DOHH2 (cell line): Measurements from ENCODE around the gene SLC12A7.

Source experiments
- H3F3A ChIP-seq: fragments of 200-600 bp; sonication (generic), shearing (Covaris generic); 2 replicates; pipeline ENCODE4 v1.6.0; 2016; ENCODE audit warnings: antibody characterized with exemption, mild to moderate bottlenecking; ENCODE audit not compliant: control insufficient read depth, insufficient read depth
- H3K27ac ChIP-seq: fragments of 200-600 bp; sonication (generic); 2 replicates; pipeline ENCODE4 v1.5.1; 2014; ENCODE audit warnings: low read depth, mild to moderate bottlenecking, low read length, moderate library complexity
- H3K27me3 ChIP-seq: fragments of 200-600 bp; sonication (generic); 2 replicates; pipeline ENCODE4 v1.6.1; 2014; ENCODE audit warnings: mild to moderate bottlenecking, low read length, mixed read lengths; ENCODE audit not compliant: control insufficient read depth
- H3K36me3 ChIP-seq: fragments of 200-600 bp; sonication (generic); 2 replicates; pipeline ENCODE4 v1.6.1; 2014; ENCODE audit warnings: mild to moderate bottlenecking, low read length, moderate library complexity, mixed read lengths; ENCODE audit not compliant: control insufficient read depth
- H3K4me1 ChIP-seq: fragments of 200-600 bp; sonication (generic); 2 replicates; pipeline ENCODE4 v1.6.1; 2014; ENCODE audit warnings: mild to moderate bottlenecking, low read length, mixed read lengths; ENCODE audit not compliant: control insufficient read depth
- H3K4me2 ChIP-seq: fragments of 200-600 bp; sonication (generic); 2 replicates; pipeline ENCODE4 v1.6.0; 2014; ENCODE audit warnings: mild to moderate bottlenecking, low read length, moderate library complexity
- H3K4me3 ChIP-seq: fragments of 200-600 bp; sonication (generic); 2 replicates; pipeline ENCODE4 v1.5.1; 2014; ENCODE audit warnings: mild to moderate bottlenecking, low read length, mixed read lengths
- H3K79me2 ChIP-seq: fragments of 200-600 bp; sonication (generic); 2 replicates; pipeline ENCODE4 v1.6.1; 2014; ENCODE audit warnings: mild to moderate bottlenecking, low read length, mixed read lengths; ENCODE audit not compliant: control insufficient read depth
- H3K9me2 ChIP-seq: fragments of 200-600 bp; sonication (generic); replicated peaks from 2 replicates; pipeline ENCODE4 v1.6.1; 2014; ENCODE audit warnings: mild to moderate bottlenecking, low read length, mixed read lengths; ENCODE audit not compliant: control insufficient read depth
- H3K9me3 ChIP-seq: fragments of 200-600 bp; sonication (generic); 2 replicates; pipeline ENCODE4 v1.6.1; 2014; ENCODE audit warnings: antibody characterized with exemption, low read length, mixed read lengths; ENCODE audit not compliant: control insufficient read depth, insufficient read depth
- H4K20me1 ChIP-seq: fragments of 200-600 bp; sonication (generic); 2 replicates; pipeline ENCODE4 v1.6.0; 2014; ENCODE audit warnings: low read depth, mild to moderate bottlenecking, antibody characterized with exemption, low read length, moderate library complexity; ENCODE audit not compliant: control insufficient read depth, insufficient read depth
- CTCF ChIP-seq: fragments of 200-600 bp; sonication (generic); IDR thresholded peaks from one replicate; pipeline ENCODE4 v1.5.1; 2014; ENCODE audit warnings: antibody characterized with exemption, mild to moderate bottlenecking, low read depth, low read length; ENCODE audit not compliant: poor library complexity, severe bottlenecking
- EZH2phosphoT487 ChIP-seq: fragments of 200-600 bp; sonication (generic); IDR thresholded peaks from 2 replicates; pipeline ENCODE4 v1.6.1; 2017; ENCODE audit warnings: borderline replicate concordance, mild to moderate bottlenecking, antibody characterized with exemption, low read length, moderate library complexity, mixed read lengths

Gene SLC12A7

GRCh38 chr5:1094670-1095190 is 17.1 kb downstream of the SLC12A7 start:
- no peaks in the 10 kb centered on the region for H3K9me3 ChIP-seq
- no peak overlapping the region for H3K4me2 ChIP-seq
- no peaks in the 10 kb centered on the region for H3K9me2 ChIP-seq
- H3K36me3 ChIP-seq = no peaks in the 10 kb centered on the region
- H3F3A ChIP-seq = no peaks in the 10 kb centered on the region
- TF ChIP-seq EZH2phosphoT487 = no peak
- TF ChIP-seq CTCF = no peak
- no peaks in the 10 kb centered on the region for H3K4me1 ChIP-seq
- no peak overlapping the region for H3K4me3 ChIP-seq
- H3K27ac ChIP-seq = no peak overlapping the region
- no peaks in the 10 kb centered on the region for H3K79me2 ChIP-seq
- H3K27me3 ChIP-seq = no peaks in the 10 kb centered on the region
- no peaks in the 10 kb centered on the region for H4K20me1 ChIP-seq

GRCh38 chr5:1093361-1093760 is 18.5 kb downstream of the SLC12A7 start:
- no peak overlapping the region for H3K27ac ChIP-seq

GRCh38 chr5:1092122-1092521 is 19.7 kb downstream of the SLC12A7 start:
- Histone ChIP-seq H3K79me2 (no peaks in the 10 kb centered on the region), H3K4me3 (no peak overlapping the region), H3F3A (no peaks in the 10 kb centered on the region), H3K27ac (no peak overlapping the region), H3K36me3 (no peaks in the 10 kb centered on the region), H4K20me1 (no peaks in the 10 kb centered on the region), H3K9me2 (no peaks in the 10 kb centered on the region), H3K9me3 (no peaks in the 10 kb centered on the region), H3K4me2 (no peak overlapping the region), H3K27me3 (no peaks in the 10 kb centered on the region), H3K4me1 (no peaks in the 10 kb centered on the region)
- TF ChIP-seq CTCF (no peak), EZH2phosphoT487 (no peak)

More at GRCh38 chr5:1093361-1093760, 18.5 kb downstream of the SLC12A7 start:
- Histone ChIP-seq H3K79me2 (no peaks in the 10 kb centered on the region), H3F3A (no peaks in the 10 kb centered on the region), H3K4me3 (no peak overlapping the region), H4K20me1 (no peaks in the 10 kb centered on the region), H3K4me2 (no peak overlapping the region), H3K36me3 (no peaks in the 10 kb centered on the region), H3K9me3 (no peaks in the 10 kb centered on the region), H3K4me1 (no peaks in the 10 kb centered on the region), H3K9me2 (no peaks in the 10 kb centered on the region), H3K27me3 (no peaks in the 10 kb centered on the region)
- TF ChIP-seq EZH2phosphoT487 (no peak), CTCF (no peak)

- no peaks in the 10 kb centered on the region for H3K9me3 ChIP-seq
- H3F3A ChIP-seq = no peaks in the 10 kb centered on the region
- TF ChIP-seq CTCF = no peak
- TF ChIP-seq EZH2phosphoT487 = no peak
- H3K9me2 ChIP-seq = no peaks in the 10 kb centered on the region
- no peak overlapping the region for H3K27ac ChIP-seq
- H3K79me2 ChIP-seq = no peaks in the 10 kb centered on the region
- H4K20me1 ChIP-seq = no peaks in the 10 kb centered on the region
- H3K4me2 ChIP-seq = no peak overlapping the region
- no peak overlapping the region for H3K4me3 ChIP-seq
- H3K27me3 ChIP-seq = no peaks in the 10 kb centered on the region
- H3K36me3 ChIP-seq = no peaks in the 10 kb centered on the region
- H3K4me1 ChIP-seq = no peaks in the 10 kb centered on the region
Observed at GRCh38 chr5:1091632-1092031, 20.2 kb downstream of the SLC12A7 start.
